Breast epithelium (tissue), 3 donors: ENCODE data around the gene SPACDR.

Experiments
- CTCF ChIP-seq, 3 donors: fragments of 450-650 bp; IDR thresholded peaks; one replicate each; pipeline ENCODE4 v1.5.1; 2016 to 2017; ENCODE audit warnings: antibody characterized with exemption in 3 of 3, mild to moderate bottlenecking in 3 of 3, moderate library complexity in 3 of 3
- POLR2AphosphoS5 ChIP-seq, 3 donors: sonication (generic); formaldehyde crosslinking; IDR thresholded peaks; one replicate each; pipeline ENCODE4 v1.6.1; 2017; ENCODE audit warnings: antibody characterized with exemption in 3 of 3

- TF ChIP-seq CTCF (IDR thresholded peaks at IDR 0.05) = no peak
- no peak for TF ChIP-seq POLR2AphosphoS5 (IDR thresholded peaks at IDR 0.05)
These were observed 7.0 kb upstream of the SPACDR start for GRCh38 chr7:100471021-100471420.
